HUDEP-2 (cell line): ENCODE data around the gene ACP7.
"Not testable (repeated sequence)": the region's sequence is repeated elsewhere in the genome, so short reads cannot be mapped to it uniquely, and the experiment has no call there.

Experiments
- DNase-seq, 76 experiments: peaks; one replicate each; lab custom pipeline; 2025; ENCODE audit not compliant: unreplicated experiment in 76 of 76; lab: John Stamatoyannopoulos, UW

ACP7 gene

DNA sequence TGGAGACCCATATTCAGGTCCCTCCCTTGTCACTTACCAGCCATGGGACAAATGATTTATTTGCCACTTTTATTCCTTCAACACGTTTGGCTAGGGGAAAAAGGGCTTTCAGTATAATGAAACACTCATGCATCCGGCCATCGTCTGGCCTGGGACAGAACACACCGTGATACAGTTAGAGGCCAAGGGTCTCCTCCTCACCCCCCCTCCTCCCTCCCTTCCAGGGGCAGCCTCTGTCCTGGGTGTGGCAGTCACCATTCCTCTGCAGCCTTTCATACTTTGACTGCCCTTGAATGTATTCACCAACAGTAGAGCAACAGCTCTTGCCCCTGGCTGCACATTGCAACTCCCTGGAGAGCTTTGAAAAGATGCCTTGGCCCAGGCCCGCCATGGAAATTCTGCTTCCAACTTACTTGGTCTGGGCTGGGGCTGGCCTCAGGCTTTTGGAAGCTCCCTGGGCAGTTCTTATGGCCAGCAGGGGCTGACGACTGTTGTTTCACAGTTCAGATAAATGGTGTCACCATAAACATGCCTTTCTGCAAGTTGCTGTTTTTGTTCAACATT is 44.4 kb downstream of the ACP7 start:
- no peak for DNase-seq

DNA sequence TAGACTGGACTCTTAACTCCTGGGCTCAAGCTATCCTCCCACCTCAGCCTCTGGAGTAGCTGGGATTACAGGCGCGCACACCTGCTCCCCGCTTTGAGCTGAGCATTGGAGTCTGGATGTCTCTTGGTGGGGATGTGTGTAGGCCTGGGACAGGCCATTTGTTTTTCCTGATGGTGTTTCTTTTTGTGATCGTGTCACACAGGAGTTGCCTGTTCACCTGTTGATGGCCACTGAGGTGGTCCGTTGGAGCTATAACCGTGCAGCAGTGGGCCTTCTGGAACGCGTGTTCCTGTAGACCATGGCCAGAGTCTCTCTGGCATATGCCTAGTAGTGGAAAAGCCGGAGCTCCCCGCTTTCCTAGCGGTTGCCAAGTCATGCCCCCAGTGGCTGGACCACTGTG is 44.9 kb downstream of the ACP7 start:
- no peak for DNase-seq

DNA sequence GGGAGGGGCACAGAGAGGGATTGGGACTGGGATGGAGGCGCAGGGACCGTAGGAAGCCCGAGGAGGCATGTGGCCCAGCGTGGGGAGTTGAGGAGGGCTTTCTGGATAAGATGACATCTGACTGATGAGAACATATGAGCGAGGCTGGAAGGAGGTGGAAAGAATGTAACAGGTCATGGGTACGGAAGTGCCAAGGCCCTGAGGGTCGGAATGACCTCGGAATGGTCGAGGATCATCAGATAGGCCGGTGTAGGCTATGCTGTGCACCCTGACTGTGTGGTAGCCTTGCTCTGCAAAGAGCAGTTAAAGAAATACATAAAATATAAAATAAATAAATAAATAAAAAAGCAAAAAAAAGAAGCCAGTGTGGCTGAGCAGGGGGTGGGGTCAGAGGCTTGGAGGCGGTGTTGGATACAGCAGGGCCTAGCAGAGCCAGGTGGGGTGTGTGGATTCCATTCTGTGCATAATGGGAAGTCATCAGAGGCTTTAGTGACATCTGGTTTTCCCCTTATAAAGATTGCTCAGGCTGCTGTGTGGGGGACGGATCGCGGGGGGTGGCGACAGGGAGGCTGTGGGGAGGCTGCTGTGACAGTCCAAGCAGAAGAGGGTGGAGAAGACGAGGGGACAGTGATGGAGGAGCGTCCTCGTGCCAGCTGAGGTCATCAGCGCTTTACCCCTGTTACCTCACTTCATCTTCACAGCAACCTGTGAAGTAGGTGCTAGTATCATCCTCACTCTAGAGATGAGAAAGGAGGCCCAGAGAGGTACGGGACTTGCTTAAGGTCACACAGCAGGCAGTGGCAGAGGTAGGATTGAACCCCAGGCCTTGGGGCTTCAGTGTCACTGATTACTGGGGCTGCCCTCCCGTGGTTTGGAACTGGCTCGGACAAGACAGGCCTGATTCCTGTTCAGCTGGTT is 46.4 kb downstream of the ACP7 start:
- DNase-seq = no peak

DNA sequence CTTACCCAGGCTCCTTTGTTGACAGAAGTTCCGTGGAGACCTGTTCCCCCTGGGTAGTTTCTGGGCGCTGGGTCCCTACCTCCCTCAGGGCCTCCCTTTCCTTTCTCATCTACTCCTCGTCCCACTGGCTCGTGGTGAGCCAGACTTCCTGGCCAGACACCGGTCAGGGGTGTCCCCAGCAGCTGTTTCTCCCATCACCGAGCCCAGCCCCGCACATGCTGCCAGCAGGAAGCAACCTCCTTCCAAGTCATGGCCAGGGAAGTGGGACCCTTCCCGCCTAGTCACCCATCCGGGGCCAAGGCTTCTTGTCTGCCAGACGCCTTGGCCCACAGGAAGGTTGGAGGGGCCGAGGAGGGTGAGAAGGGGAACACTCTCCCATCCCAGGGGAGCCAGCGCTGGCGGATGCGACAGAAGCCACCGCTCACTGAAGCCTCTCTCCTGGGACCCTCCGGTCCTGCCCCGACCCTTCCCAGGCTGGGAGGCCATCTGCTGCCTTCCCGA is 47.1 kb downstream of the ACP7 start:
- no peak for DNase-seq

DNA sequence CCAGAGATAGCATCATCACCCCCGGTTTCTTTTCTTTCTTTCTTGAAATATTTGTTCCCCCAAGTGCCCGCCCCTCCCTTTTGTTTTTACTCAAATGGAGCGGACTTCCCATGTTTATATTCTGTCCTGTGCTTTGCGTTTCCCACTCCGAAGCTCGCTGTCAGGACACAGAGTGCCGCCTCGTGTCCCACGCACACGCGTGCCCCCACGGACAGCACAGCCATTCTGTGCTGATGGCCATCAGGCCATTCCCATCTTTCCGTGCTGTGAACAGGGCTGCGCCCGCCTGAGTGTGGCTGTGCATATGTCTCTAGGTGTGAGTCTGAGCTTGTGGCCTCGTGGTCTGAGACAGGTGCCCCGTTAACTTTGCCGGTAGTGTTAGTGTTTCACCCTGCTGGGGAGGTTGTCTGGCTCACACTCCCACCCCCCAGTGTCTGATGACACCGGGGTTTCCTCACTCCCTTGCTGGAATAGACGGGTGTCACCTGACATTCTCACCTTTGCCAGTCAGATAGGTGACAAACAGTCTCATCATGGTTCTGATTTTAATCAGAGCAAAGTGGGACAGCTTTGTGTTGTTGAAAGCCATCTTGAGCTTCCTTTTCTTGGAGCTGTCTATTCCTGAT is 48.3 kb downstream of the ACP7 start:
- no peak for DNase-seq

DNA sequence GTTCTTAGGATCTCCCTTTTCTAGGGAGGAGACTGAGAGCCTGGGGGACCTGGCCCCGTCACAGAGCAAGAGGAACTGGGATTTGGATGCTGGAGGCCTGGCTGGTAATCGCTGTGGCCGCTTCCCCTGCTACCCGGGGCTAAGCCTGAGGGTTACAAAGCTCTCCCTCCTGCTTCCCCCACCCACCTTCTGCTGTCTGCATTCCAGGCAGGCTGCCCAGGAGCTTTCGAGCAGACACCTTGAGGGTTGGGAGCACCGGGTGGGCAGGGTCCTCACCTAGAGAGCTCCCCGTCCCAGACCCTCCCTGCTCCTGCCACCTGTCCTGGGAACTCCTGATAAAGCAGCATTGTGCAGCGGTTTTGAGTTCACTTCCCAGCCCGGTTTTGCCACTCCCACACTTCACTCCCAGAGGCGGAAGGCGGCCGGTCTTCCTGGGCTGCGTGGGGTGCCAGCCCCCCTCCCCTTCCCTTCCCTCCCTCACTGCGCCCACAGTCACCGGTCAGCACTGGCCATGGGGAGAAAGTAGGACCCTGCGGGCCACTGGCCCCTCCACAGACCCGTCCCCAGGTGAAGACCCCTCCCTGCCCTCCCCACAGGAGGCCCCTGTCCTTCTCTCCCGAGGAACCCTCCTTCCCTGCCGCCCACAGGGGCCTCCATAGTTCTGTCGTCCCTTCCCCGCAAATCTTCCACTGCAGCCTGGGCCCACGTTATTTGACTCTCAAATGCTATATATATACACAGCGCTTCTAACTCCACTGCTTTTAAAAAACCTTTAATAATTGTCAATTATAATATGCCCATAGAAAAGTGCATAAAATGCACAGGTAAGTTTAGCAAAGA is 49.5 kb downstream of the ACP7 start:
- no peak for DNase-seq

DNA sequence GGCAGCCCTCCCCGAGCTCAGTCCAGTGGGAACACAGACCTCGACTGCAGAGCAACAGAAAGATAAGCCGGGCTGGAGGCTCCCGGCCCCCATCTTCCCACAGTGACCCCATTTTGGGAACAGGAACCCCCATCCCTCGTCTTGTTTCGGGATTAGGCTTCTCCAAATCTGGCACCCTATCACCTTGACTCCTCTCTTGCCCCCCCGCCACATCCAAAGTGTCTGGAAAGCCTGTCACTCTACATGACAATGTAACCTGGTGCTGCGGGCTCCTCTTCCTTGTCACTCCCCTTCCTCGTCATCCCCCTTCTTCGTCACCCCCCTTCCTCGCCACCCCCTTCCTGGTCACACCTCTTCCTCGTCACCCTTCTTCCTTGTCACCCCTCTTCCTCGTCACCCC is 51.5 kb downstream of the ACP7 start:
- DNase-seq = no peak

DNA sequence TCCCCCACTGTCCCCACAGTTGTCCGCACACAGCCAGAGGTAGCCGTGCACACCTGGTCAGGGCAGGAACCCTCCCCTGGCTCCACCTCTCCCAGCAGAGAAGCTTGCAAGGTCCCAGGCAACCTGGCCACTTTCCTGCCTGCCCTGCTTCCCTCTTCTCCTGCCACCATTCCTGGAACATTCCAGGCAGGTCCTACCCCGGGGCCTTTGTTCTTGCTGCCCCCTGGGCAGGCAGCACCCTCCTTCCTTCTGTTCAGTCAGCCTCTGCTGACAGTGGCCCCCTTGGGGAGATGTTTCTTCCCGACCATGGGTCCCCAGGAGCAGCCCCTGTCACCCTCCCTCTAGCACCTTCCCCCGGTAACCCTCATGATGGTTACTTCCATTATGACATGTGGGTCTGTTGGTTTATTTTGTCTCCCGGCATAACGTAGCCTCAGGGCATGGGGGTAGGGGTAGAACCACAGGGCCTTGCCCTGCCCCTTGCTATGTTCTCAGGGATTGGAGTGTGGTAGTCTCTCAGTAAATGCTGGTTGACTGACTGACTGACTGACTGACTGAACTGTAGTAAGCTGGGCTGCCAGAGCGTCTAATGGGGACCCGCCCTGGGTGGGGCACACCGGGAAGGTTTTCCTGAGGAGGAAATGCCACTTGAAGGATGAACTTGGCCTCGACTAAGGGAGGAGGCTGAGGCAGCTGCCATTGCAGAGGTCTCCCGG is 52.2 kb downstream of the ACP7 start:
- DNase-seq = no peak

DNA sequence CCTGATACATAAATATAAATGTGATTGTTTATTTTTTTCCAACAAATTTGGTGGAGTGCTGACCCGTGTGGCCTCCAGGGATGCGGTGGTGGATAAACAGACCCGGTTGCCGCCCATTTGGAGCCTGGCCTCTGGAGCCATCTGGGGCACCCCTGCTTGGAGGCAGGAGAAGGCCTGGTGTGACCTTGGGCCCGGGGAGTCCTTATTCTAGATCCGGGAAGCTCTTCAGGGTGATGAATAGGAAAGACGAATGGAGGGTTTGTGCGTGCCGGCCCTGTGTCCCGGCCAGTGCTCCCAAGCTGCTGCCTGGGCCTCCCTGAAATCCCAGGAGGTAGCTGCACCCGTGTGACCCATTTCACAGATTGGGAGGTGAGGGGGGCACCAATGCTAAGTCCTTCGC is 53.0 kb downstream of the ACP7 start:
- no peak for DNase-seq

DNA sequence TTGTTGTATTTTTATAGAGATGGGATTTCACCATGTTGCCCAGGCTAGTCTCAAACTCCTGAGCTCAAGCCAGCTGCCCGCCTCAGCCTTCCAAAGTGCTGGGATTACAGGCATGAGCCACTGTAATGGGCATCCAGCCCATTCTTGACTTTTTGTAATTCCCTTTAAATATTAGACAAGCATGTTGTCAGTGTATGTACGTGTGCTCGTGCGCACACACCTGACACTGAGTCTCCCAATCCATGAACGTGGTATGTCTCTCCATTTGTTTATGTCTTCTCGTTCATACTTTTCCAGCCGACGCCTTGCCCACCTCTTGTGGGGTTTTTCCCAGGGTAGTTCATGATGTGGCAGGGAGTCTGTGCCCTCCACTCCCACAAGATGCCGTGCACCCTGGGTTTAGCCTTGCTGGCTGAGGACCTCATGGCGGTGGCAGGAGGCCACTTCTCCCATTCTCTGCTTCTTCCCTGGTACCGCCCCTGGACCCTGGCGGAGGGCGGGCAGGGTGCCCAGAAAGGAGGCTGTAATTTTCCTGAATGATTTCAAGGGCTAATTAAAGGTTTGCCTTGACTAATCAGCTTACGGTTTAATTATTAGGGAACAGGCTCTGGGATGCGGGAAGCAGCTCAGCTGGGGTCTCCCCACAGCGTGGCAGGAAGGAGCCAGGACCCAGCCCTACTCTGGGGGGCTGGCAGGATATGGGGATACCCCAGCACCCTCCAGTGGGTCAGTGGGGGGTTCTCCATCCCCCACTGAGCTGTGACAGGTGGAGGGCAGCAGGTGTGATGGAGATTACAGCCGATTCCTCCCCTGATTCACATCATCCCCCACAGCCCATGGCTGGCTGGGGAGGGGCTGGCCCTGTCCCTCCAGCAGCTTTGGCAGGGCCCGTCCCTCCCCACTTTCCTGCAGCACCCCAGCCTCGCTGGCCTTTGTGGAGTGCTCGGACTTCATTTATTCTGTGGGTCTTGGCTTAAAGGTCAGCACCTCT is 54.3 kb downstream of the ACP7 start:
- DNase-seq = no peak

DNA sequence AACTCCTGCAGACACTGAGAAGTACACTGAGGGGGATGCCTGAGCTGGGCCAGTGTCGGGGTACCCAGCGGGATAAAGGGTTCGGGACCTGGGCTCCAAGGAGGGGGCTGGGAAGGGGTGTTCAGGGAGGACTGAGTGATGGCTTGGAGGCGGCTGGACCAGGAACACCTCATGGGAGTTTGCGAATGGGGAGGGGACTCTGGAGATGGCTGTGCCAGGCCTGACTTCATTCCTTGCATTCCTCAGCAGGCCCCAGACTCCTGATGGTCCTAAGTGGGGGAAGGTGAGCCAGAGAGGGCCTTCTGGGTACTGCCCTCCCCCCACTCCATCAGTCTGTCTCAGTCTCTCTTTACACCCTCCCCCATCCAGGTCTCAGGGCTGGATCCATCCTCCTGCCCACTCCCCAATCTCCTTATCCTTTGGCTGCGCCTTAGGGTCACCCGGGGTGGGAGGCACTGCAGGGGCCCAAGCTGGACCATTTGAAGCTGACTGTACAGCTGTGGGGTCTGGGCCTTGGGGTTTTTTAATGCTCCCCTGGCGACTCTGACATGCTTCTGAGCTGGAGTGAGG is 55.2 kb downstream of the ACP7 start:
- no peak for DNase-seq

DNA sequence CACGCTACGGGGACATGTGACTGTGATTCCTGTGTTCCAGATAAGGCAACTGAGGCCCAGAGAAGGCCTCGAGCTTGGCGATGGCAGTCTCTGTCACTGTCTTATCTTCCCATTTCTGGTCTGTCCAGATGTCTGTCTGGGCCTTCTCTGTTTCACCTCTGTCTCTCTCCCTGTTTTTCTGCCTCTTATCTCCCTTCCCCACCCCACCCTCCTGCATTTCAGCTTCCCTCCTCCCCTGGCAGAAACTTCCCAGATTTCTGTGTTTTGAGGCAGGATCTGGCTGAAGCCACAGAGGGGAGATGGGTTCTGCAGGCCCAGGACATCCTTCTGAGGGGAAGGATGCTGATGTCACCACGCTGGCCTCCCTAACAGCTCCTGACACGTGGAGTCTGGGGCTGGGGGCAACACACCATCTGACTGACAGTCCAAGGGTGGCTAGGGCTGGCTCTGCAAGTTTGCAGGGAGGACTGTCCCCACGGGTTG is 55.8 kb downstream of the ACP7 start:
- DNase-seq = peak in 7 of 76 experiments; percentile 5 to 33 (median 22)

DNA sequence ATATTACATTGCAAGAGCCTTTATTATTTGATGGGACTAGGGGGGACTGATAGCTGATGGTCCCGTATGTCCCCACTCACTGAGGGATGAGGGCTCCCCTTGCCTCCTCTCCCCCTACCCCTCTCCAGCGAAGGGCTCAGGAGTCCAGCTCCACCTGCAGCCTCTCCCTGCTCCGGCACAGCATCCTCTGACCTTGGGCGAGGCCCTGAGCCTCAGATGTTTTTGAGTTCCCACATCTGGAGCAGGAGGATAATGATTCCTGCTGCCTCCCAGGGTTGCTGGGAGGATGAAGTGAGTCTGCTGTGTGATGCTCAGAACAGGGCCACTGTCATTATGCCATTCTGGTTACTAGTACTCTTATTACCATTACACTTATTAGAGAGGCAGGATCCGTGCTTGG is 56.4 kb downstream of the ACP7 start:
- DNase-seq = no peak

DNA sequence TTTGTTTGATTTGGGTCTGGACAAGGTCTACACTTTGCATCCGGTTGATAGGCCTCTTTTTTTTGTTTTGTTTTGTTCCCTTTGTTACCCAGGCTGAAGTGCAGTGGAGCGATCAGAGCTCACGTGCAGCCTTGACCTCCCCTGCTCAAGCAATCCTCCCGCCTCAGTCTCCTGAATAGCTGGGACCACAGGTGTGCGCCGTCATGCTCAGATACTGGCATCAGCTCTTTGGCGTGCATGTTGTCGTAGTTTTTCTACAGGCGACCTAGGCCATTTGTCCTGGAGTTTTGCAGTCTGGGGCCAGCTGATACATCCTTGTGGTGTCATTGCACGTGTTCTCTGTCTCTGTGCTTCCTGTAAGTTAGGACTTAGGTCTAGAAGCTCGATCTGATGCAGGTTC is 57.8 kb downstream of the ACP7 start:
- no peak for DNase-seq

DNA sequence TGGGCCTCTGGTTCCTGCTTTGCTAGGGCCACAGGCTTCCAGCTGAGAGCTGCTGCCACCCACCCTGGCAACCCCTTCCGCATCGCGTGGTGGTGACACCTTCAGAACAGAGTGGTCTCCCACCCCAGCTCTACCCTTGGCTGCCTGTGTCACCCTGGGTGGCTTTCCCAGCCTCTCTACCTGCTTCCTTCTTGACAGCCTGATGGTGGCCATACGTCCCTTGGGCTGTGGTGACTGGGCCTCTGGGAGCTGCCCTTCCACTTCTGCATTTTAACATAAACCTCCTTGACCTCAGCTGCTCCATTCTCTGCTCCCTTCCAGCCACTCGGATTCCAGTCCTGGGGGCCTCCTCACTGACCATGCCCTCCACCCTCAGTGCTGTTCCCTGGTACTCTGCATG is 58.5 kb downstream of the ACP7 start:
- no peak for DNase-seq

DNA sequence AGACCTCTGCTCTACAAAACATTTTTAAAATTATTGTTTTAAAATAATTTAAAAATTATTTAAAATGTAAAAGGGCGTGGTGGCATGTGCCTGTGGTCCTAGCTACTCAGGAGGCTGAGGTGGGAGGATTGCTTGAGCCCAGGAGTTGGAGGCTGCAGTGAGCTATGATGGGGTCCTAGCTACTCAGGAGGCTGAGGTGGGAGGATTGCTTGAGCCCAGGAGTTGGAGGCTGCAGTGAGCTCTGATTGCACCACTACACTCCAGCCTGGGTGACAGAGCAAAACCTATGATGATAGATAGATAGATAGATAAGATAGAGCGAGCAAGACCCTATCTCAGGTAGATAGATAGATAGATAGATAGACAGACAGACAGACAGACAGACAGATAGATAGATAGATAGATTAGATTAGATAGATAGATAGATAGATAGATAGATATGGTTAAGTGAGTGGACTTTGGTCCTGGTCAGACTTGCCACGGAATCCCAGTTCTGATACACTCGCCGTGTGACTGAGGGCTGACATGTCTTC is 59.7 kb downstream of the ACP7 start:
- not testable (repeated sequence) for DNase-seq

DNA sequence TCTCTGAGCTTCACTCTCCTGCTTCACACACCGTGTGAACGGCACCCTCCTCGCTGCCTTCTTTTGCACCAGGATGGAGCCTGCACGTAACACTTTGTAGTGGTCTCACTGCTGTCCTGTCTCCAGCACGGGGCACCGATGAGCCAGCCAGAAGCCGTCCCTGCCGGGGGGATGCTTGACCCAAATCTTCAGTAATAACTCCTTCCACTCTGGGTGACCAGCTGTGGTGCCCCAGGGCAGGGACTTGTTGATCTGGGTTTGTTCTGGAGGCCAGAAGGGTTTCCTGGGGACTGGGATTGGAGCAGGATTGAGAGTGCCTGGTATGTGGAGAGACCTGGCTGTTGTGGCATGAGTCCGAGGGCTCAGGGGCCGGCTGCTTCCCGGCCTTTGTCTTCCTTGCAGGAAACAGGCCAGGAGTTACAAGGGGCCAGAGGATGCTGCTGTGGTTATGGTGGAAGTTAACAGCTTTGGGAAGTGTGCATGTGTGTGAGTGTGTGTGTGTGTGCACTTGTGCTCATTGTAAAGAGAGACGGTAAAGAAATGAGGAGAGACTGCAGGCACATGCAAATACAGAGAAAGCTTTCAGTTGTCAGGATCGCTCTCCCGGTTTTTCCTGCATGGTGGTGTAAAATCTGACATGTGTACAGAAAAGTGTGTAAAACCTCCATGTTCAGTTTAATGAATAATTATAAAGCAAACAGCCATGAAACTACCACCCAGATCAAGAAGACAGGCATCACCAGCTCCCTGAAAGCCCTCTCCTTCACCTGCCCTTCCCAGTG is 60.3 kb downstream of the ACP7 start:
- DNase-seq = no peak
